GM19351 (cell line): Measurements from ENCODE around the gene TARS2.

ENCODE experiments used
- ATAC-seq: cut with Tn5 transposase; IDR thresholded peaks from one replicate; pipeline ENCODE4 v1.9.1; 2021; ENCODE audit warnings: mild to moderate bottlenecking, moderate library complexity; ENCODE audit not compliant: unreplicated experiment

The TARS2 gene

GRCh38 chr1:150555198-150555970 lies 68.2 kb downstream of the TARS2 start:
- no peak for ATAC-seq

DNA sequence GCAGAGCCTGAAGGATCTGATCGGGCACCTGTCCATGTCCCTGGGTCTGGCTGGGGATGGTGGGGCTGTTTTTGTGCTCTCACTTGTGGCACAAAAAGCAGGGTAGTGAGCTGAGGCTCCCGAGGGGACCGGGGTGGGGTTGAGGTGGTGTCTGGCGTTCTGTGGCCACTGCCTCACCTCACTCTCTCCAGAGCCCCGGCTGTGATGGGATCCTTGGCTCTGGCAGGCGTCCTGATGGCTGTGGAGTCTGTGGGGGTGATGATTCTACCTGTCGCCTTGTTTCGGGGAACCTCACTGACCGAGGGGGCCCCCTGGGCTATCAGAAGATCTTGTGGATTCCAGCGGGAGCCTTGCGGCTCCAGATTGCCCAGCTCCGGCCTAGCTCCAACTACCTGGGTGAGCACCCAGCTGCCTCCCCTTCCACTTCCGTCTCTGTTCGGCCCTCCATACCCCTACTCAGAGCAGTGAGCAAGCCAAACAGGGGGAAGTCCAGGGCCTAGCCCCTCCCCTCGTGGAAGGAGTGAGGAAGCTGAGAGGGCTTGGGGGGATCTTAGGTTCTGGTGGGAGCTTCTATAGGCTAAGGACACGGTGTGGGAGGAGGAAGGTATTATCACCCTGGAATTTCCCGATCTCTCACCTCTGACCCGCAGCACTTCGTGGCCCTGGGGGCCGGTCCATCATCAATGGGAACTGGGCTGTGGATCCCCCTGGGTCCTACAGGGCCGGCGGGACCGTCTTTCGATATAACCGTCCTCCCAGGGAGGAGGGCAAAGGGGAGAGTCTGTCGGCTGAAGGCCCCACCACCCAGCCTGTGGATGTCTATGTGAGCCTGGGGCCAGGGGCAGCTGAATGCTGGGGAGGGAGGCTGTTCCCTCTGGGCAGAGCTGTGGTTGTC lies 69.0 kb downstream of the TARS2 start:
- no peak for ATAC-seq

DNA sequence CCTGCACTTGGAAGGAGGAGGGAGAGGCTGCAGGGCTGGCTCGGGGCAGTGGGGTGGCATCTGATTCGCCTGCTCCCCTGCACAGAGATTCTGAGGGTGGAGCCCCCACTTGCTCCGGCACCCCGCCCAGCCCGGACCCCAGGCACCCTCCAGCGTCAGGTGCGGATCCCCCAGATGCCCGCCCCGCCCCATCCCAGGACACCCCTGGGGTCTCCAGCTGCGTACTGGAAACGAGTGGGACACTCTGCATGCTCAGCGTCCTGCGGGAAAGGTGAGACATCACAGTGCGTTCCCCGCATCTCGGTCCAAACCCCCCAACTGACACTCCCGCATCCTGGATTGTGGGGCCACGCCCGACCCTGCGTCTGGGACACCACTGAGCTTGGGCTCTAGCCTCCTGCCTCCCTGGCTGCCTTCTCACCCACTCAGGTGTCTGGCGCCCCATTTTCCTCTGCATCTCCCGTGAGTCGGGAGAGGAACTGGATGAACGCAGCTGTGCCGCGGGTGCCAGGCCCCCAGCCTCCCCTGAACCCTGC lies 69.9 kb downstream of the TARS2 start:
- no peak for ATAC-seq
